Stimulated activated CD8-positive, alpha-beta memory T cell treated with anti-CD3 and anti-CD28 coated beads, Interleukin-7, amount 100 ng/mL, for 4 hours (primary cell): ENCODE data around the gene MRPL43.
"Not testable (repeated sequence)": the region's sequence is repeated elsewhere in the genome, so short reads cannot be mapped to it uniquely, and the experiment has no call there.

Source experiments
- DNase-seq, 2 donors: peaks; one replicate each; pipeline ENCODE4 v3.0.0-alpha.2; 2020; ENCODE audit warnings: low read depth in 2 of 2

Gene MRPL43

GRCh38 chr10:100986952-100987684, at the start of gene MRPL43, which contains the start of gene TWNK:
MRPL43 (minus strand) TSS chr10:100987497; CDS start chr10:100987443, 54 bp downstream.
TWNK (plus strand) TSS chr10:100987543; CDS start chr10:100988211, 668 bp downstream.
- DNase-seq, result peak; percentile 74 to 77

GRCh38 chr10:101036726-101037125, 49.4 kb upstream of the MRPL43 start:
- no peak for DNase-seq

- no peak for DNase-seq
Observed at GRCh38 chr10:101035916-101036702, 48.8 kb upstream of the MRPL43 start.

- DNase-seq, result no peak
Observed at GRCh38 chr10:101035314-101035713, 48.0 kb upstream of the MRPL43 start.

- not testable (repeated sequence) for DNase-seq
Observed at GRCh38 chr10:101034404-101034803, 47.1 kb upstream of the MRPL43 start.

GRCh38 chr10:101033276-101033675, 46.0 kb upstream of the MRPL43 start:
- no peak for DNase-seq

GRCh38 chr10:101032637-101033224, 45.4 kb upstream of the MRPL43 start:
- peak; percentile 53 to 55 for DNase-seq

- peak; percentile 55 to 72 for DNase-seq
Observed at GRCh38 chr10:101031796-101032636, 44.7 kb upstream of the MRPL43 start.

GRCh38 chr10:101031128-101031795, 44.0 kb upstream of the MRPL43 start, which contains the start of the genes PDZD7 and SFXN3:
PDZD7 (minus strand) TSS chr10:101031129; CDS start chr10:101030219, 910 bp downstream.
SFXN3 (plus strand) TSS chr10:101031234; CDS start chr10:101034695, 3,461 bp downstream.
- DNase-seq, result peak; percentile 89 to 96

GRCh38 chr10:101030496-101031127, 43.3 kb upstream of the MRPL43 start:
- DNase-seq, result no peak

GRCh38 chr10:101029520-101030295, 42.4 kb upstream of the MRPL43 start:
- DNase-seq, result no peak

GRCh38 chr10:101028446-101029337, 41.4 kb upstream of the MRPL43 start:
- DNase-seq, result no peak

GRCh38 chr10:101027106-101027720, 39.9 kb upstream of the MRPL43 start:
- DNase-seq, result no peak

- no peak for DNase-seq
Observed at GRCh38 chr10:101022967-101023705, 35.8 kb upstream of the MRPL43 start.

- no peak for DNase-seq
Observed at GRCh38 chr10:101021692-101022251, 34.5 kb upstream of the MRPL43 start.

GRCh38 chr10:101021239-101021638, 33.9 kb upstream of the MRPL43 start:
- no peak for DNase-seq
